HEK293T (cell line): Measurements from ENCODE around the gene FCN1.

Experiments used
- CTCF ChIA-PET: fragments of 350-600 bp; formaldehyde crosslinking; extraction: SDS; loops from one replicate; lab custom pipeline; 2021; ENCODE audit warnings: antibody characterized with exemption, inconsistent platforms; lab: Yijun Ruan, JAX
- POLR2A ChIA-PET: fragments of 350-600 bp; formaldehyde crosslinking; extraction: SDS; loops from one replicate; lab custom pipeline; 2020; ENCODE audit warnings: antibody characterized with exemption, inconsistent platforms; lab: Yijun Ruan, JAX
- DNase-seq: peaks from one replicate; pipeline ENCODE4 v3.0.0; 2012; ENCODE audit warnings: mixed read lengths; ENCODE audit errors: extremely low spot score
- ARNT ChIP-seq: fragments of 450-650 bp; IDR thresholded peaks from 2 replicates; pipeline ENCODE4 v1.6.1; 2017; ENCODE audit warnings: mild to moderate bottlenecking
- BHLHE40 ChIP-seq: fragments of 450-650 bp; IDR thresholded peaks from 2 replicates; pipeline ENCODE4 v1.6.1; 2016; ENCODE audit warnings: mild to moderate bottlenecking, moderate library complexity, borderline replicate concordance
- CTBP1 ChIP-seq: fragments of 450-650 bp; IDR thresholded peaks from 2 replicates; pipeline ENCODE4 v1.6.1; 2016; ENCODE audit warnings: borderline replicate concordance
- ELF4 ChIP-seq: fragments of 450-650 bp; IDR thresholded peaks from 2 replicates; pipeline ENCODE4 v1.6.1; 2017; ENCODE audit warnings: antibody characterized with exemption
- FOXA1 ChIP-seq: fragments of 450-650 bp; IDR thresholded peaks from 2 replicates; pipeline ENCODE4 v1.6.1; 2016; ENCODE audit warnings: mild to moderate bottlenecking
- FOXK2 ChIP-seq: fragments of 450-650 bp; IDR thresholded peaks from 2 replicates; pipeline ENCODE4 v1.6.1; 2016; ENCODE audit warnings: mild to moderate bottlenecking
- FOXM1 ChIP-seq: fragments of 450-650 bp; IDR thresholded peaks from 2 replicates; pipeline ENCODE4 v1.6.1; 2017; ENCODE audit warnings: mild to moderate bottlenecking, borderline replicate concordance
- HDGF ChIP-seq: fragments of 450-650 bp; IDR thresholded peaks from 2 replicates; pipeline ENCODE4 v1.6.1; 2017; ENCODE audit warnings: antibody characterized with exemption, borderline replicate concordance
- L3MBTL2 ChIP-seq: fragments of 450-650 bp; conservative IDR thresholded peaks from 2 replicates; pipeline ENCODE4 v1.6.1; 2016; ENCODE audit warnings: mild to moderate bottlenecking
- LEF1 ChIP-seq: fragments of 450-650 bp; IDR thresholded peaks from 2 replicates; pipeline ENCODE4 v1.6.1; 2017; ENCODE audit warnings: mild to moderate bottlenecking, borderline replicate concordance
- NFRKB ChIP-seq: fragments of 450-650 bp; IDR thresholded peaks from 2 replicates; pipeline ENCODE4 v1.6.1; 2016; ENCODE audit warnings: mild to moderate bottlenecking, moderate library complexity
- SP1 ChIP-seq: fragments of 450-650 bp; IDR thresholded peaks from 2 replicates; pipeline ENCODE4 v1.6.1; 2017
- SUZ12 ChIP-seq: fragments of 450-650 bp; IDR thresholded peaks from 2 replicates; pipeline ENCODE4 v1.6.1; 2016; ENCODE audit warnings: mild to moderate bottlenecking
- TARDBP ChIP-seq: fragments of 450-650 bp; IDR thresholded peaks from 2 replicates; pipeline ENCODE4 v1.6.1; 2016
- ZNF384 ChIP-seq: fragments of 450-650 bp; IDR thresholded peaks from 2 replicates; pipeline ENCODE4 v1.6.1; 2016
- TF ChIP-seq, protein P1 (sequence below): fragments of 450-650 bp; IDR thresholded peaks from 2 replicates; pipeline ENCODE4 v1.6.1; 2016

FCN1 gene

DNA sequence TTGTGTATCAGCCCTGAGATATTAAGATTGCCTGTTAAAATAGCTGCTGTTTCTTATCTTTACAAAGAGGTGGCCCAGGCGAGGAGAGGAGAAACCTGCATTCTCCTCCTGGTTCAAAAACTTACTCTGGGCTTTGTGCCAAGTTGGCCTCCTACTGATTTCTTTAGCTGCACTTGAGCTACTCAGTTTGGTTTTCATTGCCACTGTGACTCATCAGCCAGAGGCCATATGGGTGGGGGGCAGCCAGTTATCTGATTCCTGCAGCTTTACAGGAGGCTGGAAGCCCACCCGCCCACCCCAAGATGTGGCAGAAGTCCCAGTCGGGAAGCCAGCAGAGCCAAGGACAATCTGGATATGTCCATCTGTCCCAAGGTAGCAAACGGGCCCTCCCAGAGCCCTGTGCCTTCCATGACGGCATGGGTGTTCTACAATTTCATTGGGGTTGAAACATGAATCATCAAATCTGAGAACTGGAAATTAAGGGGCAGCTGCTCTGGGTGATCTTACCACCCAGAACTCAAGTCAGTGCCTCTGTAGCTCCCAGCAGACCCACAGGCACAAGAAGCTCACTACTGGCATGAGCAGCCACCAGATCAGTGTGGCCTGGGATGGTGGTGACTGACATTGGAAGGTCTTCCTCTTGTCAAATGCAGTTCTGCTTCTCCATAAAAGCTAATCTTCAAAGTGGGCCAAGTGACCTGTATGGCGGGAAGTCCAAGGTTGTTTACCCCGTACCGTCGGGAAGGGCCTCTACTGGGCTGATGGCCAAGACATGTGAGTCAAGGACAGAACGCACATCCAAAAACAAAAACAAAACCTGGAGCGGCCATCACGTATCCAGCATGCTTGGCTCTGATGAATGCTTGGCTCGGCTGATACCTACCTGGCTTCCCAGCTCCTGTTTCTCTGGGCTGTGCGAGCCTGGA lies 21.5 kb downstream of the FCN1 start:
- TF ChIP-seq L3MBTL2 (peak; percentile 44; the same call in 1 of the 2 replicates), TARDBP (no peak), SUZ12 (no peak), ZNF384 (no peak), BHLHE40 (no peak), FOXA1 (no peak), ARNT (no peak)
- TF ChIP-seq, protein P1, sequence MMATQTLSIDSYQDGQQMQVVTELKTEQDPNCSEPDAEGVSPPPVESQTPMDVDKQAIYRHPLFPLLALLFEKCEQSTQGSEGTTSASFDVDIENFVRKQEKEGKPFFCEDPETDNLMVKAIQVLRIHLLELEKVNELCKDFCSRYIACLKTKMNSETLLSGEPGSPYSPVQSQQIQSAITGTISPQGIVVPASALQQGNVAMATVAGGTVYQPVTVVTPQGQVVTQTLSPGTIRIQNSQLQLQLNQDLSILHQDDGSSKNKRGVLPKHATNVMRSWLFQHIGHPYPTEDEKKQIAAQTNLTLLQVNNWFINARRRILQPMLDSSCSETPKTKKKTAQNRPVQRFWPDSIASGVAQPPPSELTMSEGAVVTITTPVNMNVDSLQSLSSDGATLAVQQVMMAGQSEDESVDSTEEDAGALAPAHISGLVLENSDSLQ, result no peak
- ChIA-PET POLR2A (no interaction called here), CTCF (no interaction called here)
- DNase-seq, result peak; percentile 73

GRCh38 chr9:134895567-134895907 lies 22.2 kb downstream of the FCN1 start:
- DNase-seq, result no peak
- ChIA-PET POLR2A (no interaction called here), CTCF (no interaction called here)
- TF ChIP-seq ELF4 (no peak), SP1 (no peak), L3MBTL2 (no peak), TARDBP (no peak), BHLHE40 (no peak), FOXA1 (no peak), CTBP1 (no peak), FOXK2 (no peak)
- TF ChIP-seq, protein P1, result no peak

DNA sequence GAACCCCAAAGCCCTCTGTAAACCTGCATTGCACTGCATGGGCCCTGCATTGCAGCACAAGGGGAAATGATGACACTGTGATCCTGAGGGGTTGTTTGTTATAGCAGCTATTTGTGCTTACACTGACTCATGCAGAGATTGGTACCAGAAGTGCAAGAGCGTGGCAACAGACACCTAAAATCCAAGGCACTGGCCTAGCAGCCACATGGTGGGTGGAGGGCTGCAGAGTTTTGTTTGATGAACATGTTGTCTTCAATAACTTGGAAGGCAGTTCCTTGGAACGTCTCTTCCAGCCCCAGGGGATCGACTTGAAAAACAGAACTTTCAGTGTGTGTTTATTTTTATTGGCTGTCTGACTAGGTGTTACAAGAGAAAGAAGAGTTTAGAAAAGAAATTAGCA lies 22.6 kb downstream of the FCN1 start:
- ChIA-PET POLR2A (no interaction called here), CTCF (no interaction called here)
- TF ChIP-seq FOXA1, result no peak
- no peak for TF ChIP-seq FOXM1
- no peak for TF ChIP-seq LEF1
- no peak for TF ChIP-seq L3MBTL2
- TF ChIP-seq, protein P1, result no peak
- TF ChIP-seq NFRKB, result no peak
- TF ChIP-seq TARDBP, result no peak
- TF ChIP-seq BHLHE40, result no peak
- DNase-seq, result no peak

DNA sequence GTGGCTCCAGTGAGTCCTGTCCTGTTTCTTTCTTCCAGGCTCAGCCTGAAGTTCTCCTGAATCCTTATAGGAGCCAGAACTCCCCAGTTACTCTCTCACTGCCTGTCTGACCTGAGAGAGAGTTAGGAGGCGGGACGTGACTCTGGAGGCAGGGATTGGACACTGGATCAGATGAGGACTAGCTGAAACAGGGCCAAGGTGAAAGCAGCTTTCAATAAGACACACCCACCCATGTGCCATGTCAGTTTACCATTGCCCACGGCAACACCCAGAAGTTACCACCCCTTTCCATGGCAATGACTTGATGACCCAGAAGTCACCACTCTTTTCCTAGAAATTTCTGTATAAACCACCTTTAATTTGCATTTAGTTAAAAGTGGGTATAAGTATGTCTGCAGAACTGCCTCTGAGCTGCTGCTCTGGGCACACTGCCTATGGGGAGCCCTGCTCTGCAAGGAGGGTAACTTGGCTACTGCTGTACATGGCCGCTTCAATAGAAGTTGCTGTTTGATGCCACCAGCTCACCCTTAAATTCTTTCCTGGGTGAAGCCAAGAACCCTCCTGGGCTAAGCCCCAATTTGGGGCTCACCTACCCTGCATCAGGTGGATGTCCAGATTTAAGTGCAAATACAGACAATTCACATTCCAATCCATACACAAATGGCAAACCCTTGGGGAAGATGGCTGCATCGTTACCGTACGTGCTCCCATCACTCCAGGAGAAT lies 23.4 kb downstream of the FCN1 start:
- TF ChIP-seq CTBP1 (no peak), SP1 (no peak), FOXA1 (no peak), ZNF384 (no peak), L3MBTL2 (no peak), NFRKB (no peak)
- POLR2A ChIA-PET, result no interaction called here
- no peak for DNase-seq
- CTCF ChIA-PET, result no interaction called here

DNA sequence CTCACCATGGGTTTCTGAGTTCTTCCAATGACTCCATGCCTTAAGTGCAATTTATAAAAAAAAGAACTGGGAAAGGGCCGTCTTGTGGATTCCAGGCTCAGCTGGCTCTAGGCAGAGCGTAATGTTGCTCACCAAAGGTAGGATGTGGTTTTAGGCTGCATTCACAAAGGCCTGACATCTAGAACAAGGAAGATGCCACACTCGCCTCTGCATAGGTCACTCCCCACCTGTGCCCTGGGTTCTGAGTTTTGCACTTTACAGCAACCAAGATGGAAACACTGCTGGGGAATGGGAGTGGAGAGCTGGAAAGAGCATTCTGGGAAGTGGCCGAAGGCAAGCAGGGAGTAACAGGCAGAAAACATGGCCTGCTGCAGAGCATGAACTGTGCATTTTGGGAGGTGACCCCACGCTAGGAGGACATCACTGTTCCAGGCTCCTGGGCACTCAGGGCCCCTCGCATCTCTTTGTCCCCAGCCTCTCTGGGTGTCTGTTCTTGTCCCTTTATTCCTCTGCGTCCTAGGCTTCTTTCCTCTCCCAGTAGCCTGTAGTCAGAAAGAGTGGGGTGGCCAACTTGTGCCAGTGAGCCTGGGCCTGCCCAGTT lies 24.8 kb downstream of the FCN1 start:
- no peak for TF ChIP-seq BHLHE40
- no peak for TF ChIP-seq HDGF
- TF ChIP-seq FOXK2, result no peak
- no peak for TF ChIP-seq SUZ12
- no peak for TF ChIP-seq ELF4
- no peak for TF ChIP-seq ZNF384
- no peak for TF ChIP-seq L3MBTL2
- no peak for TF ChIP-seq ARNT
- ChIA-PET CTCF (no interaction called here), POLR2A (no interaction called here)
- no peak for DNase-seq

- no peak for TF ChIP-seq L3MBTL2
- TF ChIP-seq, protein P1, result no peak
- TF ChIP-seq TARDBP, result no peak
- TF ChIP-seq BHLHE40, result no peak
- no peak for TF ChIP-seq ZNF384
- TF ChIP-seq NFRKB, result no peak
- no peak for TF ChIP-seq SUZ12
- no peak for TF ChIP-seq ARNT
- no peak for TF ChIP-seq HDGF
- no peak for TF ChIP-seq FOXM1
- no peak for TF ChIP-seq CTBP1
- no peak for TF ChIP-seq FOXA1
- TF ChIP-seq LEF1, result no peak
- TF ChIP-seq FOXK2, result no peak
- TF ChIP-seq ELF4, result no peak
- no peak for TF ChIP-seq SP1
- DNase-seq, result no peak
- CTCF ChIA-PET, result no interaction called here
- POLR2A ChIA-PET, result no interaction called here
Measured at GRCh38 chr9:134892221-134892620, 25.5 kb downstream of the FCN1 start.
